HG03045 (cell line): Measurements from ENCODE around the gene DNAJB12.
"Not testable (repeated sequence)": the region's sequence is repeated elsewhere in the genome, so short reads cannot be mapped to it uniquely, and the experiment has no call there.

Source experiments
- ATAC-seq: cut with Tn5 transposase; IDR thresholded peaks from one replicate; pipeline ENCODE4 v1.9.1; 2021; ENCODE audit warnings: mild to moderate bottlenecking, moderate library complexity; ENCODE audit not compliant: unreplicated experiment

Gene DNAJB12

GRCh38 chr10:72331575-72332422 lies 22.9 kb downstream of the DNAJB12 start:
- ATAC-seq = peak; percentile 54

- no peak for ATAC-seq
Measured at GRCh38 chr10:72330069-72330426, 24.7 kb downstream of the DNAJB12 start.

DNA sequence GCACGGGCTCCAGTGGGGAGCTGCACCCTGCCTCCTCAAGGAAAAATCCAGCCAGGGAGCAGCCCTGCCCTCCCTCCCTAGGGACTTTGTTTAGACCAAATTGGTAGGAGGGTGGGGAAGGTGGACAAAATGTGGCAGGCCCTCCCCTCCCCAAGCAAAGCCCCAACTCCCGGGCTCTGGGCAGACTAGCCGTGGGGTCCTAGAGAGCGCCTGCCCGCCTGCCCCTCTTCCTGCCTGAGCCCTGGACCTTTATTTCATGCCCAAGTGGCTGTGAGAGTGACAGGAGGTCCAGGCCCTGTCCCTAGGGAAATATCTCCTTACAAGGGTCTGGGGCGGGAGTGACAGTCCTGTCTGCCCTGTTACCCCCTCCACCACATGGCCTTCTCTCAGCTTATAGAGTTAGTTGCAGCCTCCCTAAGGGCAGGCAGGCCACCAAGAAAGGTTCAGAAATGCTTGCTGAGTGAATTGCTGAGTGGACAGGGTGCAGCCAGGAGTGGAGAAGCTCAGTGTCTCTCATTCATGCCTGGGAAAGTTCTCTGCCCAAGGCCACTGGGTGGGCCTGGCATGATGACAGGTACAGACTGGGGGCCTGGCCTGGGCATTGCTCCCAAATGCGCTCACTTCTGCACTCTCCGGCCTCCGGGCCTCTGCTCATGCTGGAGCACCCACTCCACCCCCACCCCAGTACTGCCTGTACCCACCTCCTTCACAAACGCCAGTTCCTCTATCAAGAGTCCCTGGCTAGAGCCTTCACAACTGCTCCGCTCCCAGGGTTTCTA lies 25.2 kb downstream of the DNAJB12 start:
- ATAC-seq = no peak

- ATAC-seq = no peak
Measured at GRCh38 chr10:72328829-72329204, 25.9 kb downstream of the DNAJB12 start.

DNA sequence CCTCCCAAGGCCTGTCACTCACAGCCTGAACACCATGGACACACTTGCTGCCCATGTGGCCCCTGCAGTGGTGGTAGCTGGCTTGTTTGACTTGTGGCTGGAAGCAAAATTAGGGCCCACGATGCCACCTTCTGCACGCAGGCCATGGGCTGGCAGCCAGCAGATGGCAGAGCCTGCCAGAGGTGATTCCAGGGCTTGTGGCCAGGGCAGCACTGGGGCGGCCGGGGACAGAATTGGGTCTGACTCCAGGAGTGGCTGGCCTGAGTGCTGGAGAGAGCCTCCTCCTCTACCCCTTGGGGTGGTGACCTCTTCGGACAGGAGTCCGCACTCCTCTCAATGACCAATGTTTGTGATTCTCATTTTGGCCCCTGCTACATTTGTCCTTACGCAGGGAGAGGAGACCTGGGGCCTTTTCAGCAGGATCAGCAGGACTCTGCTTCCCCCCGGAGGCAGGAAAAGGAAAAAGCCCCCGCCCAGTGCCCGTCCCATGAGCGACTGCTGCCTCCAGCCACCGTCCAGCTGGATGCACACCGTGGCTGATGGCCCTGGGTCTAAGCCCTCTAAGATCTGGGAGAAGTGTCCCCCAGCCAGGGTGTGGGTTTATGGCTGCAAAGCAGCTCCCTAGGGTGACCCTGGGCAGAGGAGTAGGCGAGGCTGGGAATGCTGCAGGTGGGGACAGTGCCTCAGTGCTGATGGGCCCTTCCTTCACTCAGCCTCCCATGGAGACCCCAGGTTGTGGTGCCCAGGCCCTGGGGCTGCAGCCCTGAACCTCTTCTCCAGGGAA lies 26.5 kb downstream of the DNAJB12 start:
- no peak for ATAC-seq

DNA sequence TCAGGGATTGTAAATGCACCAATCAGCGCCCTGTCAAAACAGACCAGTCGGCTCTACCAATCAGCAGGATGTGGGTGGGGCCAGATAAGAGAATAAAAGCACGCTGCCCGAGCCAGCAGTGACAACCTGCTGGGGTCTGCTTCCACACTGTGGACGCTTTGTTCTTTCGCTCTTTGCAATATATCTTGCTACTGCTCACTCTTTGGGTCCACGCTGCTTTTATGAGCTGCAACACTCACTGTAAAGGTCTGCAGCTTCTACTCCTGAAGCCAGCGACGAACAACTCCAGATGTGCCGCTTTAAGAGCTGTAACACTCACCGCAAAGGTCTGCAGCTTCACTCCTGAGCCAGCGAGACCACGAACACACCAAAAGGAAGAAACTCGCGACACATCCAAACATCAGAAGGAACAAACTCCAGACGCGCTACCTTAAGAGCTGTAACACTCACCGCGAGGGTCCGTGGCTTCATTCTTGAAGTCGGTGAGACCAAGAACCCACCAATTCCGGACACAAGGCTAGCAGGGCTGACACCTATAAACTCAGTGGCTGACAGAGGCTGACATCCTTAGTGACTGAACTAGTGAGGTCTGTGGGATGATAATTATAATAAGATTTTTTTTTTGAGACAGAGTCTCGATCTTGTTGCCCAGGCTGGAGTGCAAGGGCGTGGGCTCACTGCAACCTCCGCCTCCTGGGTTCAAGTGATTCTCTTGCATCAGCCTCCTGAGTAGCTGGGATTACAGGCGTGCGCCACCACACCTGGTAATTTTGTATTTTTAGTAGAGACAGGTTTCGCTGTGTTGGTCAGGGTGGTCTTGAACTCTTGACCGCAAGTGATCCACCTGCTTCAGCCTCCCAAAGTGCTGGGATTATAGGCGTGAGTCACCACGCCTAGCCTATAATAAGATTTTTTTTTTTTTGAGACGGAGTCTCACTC lies 27.8 kb downstream of the DNAJB12 start:
- ATAC-seq = not testable (repeated sequence)

- not testable (repeated sequence) for ATAC-seq
Measured at GRCh38 chr10:72325243-72326175, 29.2 kb downstream of the DNAJB12 start.

DNA sequence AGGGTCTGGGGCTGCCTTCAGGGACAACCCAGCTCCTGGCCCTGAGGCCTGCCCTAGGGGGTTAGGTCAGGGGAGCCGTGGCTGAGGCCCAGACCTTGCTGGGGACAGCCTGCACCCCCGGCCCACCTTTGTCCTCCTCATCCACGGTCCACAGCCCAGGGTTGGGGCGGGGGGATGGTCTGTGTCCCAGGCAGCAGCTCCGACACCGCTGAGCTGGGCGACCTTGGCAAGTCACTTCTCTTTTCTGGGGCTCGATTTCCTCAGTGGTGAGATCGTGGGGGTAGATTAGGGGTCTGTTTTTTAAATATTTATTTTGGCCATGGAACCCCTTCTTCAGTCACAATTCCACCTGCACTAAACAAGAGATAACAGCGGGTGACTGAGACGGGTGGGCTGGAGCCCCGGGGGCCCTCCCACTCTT lies 30.9 kb downstream of the DNAJB12 start:
- ATAC-seq = no peak

DNA sequence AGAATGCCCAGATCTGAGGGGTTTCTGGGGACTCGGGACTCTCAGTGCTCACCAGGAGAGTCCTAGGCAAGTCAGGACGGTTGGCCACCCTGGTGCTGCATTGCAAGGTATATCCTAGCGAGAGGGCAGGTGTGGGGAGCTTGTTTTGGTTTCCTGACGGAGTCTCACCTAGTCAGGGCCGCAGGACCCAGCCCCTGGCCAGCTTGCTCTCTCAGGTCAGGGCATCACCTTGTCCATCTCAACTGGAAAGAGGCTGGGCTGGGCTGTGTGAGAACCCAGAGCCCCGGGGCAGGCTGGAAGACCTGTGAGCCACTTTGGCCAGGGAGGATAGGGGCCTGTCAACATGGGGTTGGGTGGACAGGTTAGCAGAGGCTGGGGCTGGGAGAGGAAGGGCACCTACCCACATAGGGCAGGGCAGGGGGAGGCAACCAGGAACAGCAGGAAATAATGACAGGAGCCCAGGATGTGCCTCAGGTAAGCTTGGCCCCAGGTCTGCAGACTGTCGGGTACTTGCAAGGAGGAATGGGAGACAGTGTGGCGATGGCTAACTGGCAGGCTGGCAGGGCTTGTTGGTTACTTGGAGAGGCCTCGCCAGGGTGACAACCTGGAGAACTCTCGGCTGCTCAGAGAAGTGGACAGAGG lies 31.5 kb downstream of the DNAJB12 start:
- ATAC-seq = no peak

GRCh38 chr10:72322280-72323058 lies 32.2 kb downstream of the DNAJB12 start:
- ATAC-seq = no peak

DNA sequence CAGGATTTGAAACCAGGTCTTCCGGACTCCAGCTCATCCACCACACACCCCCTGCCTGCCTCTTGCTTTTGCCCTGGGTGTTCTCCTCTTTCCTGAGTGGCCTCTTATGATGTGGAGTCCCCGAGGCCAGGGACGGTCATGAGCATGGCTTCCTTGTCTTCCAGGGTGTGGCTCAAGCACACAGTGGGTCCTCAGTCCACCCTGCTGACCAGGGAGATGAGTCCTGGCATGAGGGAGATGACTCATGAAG lies 32.8 kb downstream of the DNAJB12 start:
- no peak for ATAC-seq

GRCh38 chr10:72321248-72322029 lies 33.3 kb downstream of the DNAJB12 start:
- no peak for ATAC-seq

DNA sequence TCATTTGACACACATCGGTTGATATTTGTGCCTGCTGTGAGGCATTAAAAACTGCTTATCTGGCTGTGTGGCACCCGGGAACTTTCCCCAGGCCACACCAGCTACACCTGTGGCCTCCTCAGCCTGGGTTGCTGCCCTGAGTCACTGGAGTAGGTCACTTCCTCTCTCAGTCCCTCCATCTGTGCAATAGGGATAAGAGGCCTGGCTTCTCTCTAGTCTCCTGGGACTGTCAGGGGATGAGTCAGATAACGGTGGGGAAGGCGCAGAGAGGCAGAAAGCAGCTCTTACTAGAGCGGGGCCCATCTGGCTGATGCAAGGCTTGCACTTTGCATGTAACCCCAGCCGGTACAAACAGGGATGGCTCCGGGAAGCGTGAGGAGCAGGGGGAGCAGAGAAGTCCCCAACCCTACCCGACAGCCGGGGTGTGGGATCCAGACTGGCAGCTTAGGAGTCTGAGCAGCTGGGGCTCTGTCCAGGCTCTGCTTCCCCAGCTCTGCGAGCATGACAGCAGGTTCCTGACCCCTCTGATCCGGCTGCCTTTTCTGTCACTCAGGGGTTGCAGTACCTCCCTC lies 34.0 kb downstream of the DNAJB12 start:
- peak; percentile 59 for ATAC-seq

- peak; percentile 56 for ATAC-seq
Measured at GRCh38 chr10:72319416-72320254, 35.1 kb downstream of the DNAJB12 start.

- no peak for ATAC-seq
Measured at GRCh38 chr10:72318418-72319262, 36.1 kb downstream of the DNAJB12 start.
